ENCODE results near the gene PDPR. TPM values are rescaled to one million over a fixed set of nuclear protein-coding genes. Genes with fewer than 3 reads are reported as not detected.
"Not testable (repeated sequence)": the region's sequence is repeated elsewhere in the genome, so short reads cannot be mapped to it uniquely, and the experiment has no call there.

Gene PDPR
- total and polyA plus RNA-seq, 8 donors, result 6.8 to 15.2 (median 10.5) TPM

GRCh38 chr16:70151941-70152509 lies 37.9 kb downstream of the PDPR start:
- DNase-seq, result no peak
- WGBS, 2 donors, result 81 to 91% methylated on average over 17 of the region's 17 CpGs

GRCh38 chr16:70152578-70153302 lies 38.6 kb downstream of the PDPR start:
- peak in 2 of 4 donors; percentile 48 to 55 for ATAC-seq
- Histone ChIP-seq H3K36me3 (peaks cover 5 to 91% (median 60%) of the 10 kb centered on the region in 3 donors), H3K27ac (no peak overlapping the region), H3K27me3 (no peaks in the 10 kb centered on the region), H3K9me3 (no peaks in the 10 kb centered on the region), H3K4me1 (no peaks in the 10 kb centered on the region), H3K4me3 (no peak overlapping the region)
- TF ChIP-seq CTCF (IDR thresholded peaks at IDR 0.05), result no peak
- DNase-seq, result no peak
- intact Hi-C loops (cut with DNase I), result no loop called here
- no peak for FAIRE-seq
- 91% methylated on average over 13 of the region's 13 CpGs for WGBS, 2 donors

More at GRCh38 chr16:70151941-70152509, 37.9 kb downstream of the PDPR start:
- H3K27ac ChIP-seq, result no peak overlapping the region
- intact Hi-C loops (cut with DNase I), result no loop called here
- no peak overlapping the region for H3K4me3 ChIP-seq
- no peak for FAIRE-seq
- no peak for TF ChIP-seq CTCF (IDR thresholded peaks at IDR 0.05)
- H3K4me1 ChIP-seq, result no peaks in the 10 kb centered on the region
- H3K36me3 ChIP-seq, result peaks cover 4 to 83% (median 57%) of the 10 kb centered on the region in 3 donors
- H3K27me3 ChIP-seq, result no peaks in the 10 kb centered on the region
- no peaks in the 10 kb centered on the region for H3K9me3 ChIP-seq
- ATAC-seq, result peak in 2 of 4 donors; percentile 10 to 41

GRCh38 chr16:70154736-70155135 lies 40.6 kb downstream of the PDPR start:
- ATAC-seq; H3K4me3 ChIP-seq; H3K27me3 ChIP-seq; H3K27ac ChIP-seq; FAIRE-seq; H3K9me3 ChIP-seq; intact Hi-C loops (cut with DNase I); H3K4me1 ChIP-seq; DNase-seq: not testable (repeated sequence)
- WGBS, 2 donors, result 95 to 96% methylated on average over 10 of the region's 10 CpGs
- H3K36me3 ChIP-seq, result peaks cover 6 to 98% (median 57%) of the 10 kb centered on the region in 3 donors

- no peak overlapping the region for H3K27ac ChIP-seq
- intact Hi-C loops (cut with DNase I), result no loop called here
- no peaks in the 10 kb centered on the region for H3K4me1 ChIP-seq
- no peak overlapping the region for H3K4me3 ChIP-seq
- no peak for FAIRE-seq
- no peaks in the 10 kb centered on the region for H3K27me3 ChIP-seq
- no peak for ATAC-seq
- no peak for TF ChIP-seq CTCF (IDR thresholded peaks at IDR 0.05)
- no peak for DNase-seq
- H3K36me3 ChIP-seq, result peaks cover 6 to 99% (median 55%) of the 10 kb centered on the region in 3 donors
- H3K9me3 ChIP-seq, result no peaks in the 10 kb centered on the region
- 92% methylated on average over 29 of the region's 29 CpGs for WGBS, 2 donors
Observed at GRCh38 chr16:70156207-70156978, 42.3 kb downstream of the PDPR start.

GRCh38 chr16:70157105-70157476 lies 43.0 kb downstream of the PDPR start:
- peaks cover 6 to 99% (median 48%) of the 10 kb centered on the region in 3 donors for H3K36me3 ChIP-seq

More at GRCh38 chr16:70157105-70157476, 43.0 kb downstream of the PDPR start:
- no peak for TF ChIP-seq CTCF (IDR thresholded peaks at IDR 0.05)
- no peak overlapping the region for H3K4me3 ChIP-seq
- H3K4me1 ChIP-seq, result no peaks in the 10 kb centered on the region
- FAIRE-seq (no peak), ATAC-seq (no peak), DNase-seq (peak in 1 of 6 donors; percentile 45)
- no peaks in the 10 kb centered on the region for H3K9me3 ChIP-seq
- WGBS, 2 donors, result 81 to 89% methylated on average over 11 of the region's 11 CpGs
- H3K27me3 ChIP-seq, result no peaks in the 10 kb centered on the region
- intact Hi-C loops (cut with DNase I), result no loop called here
- no peak overlapping the region for H3K27ac ChIP-seq
